Mesenchymal stem cell (in vitro differentiated cells and primary cell): Measurements from ENCODE around the gene LRRC52.

Experiments
- DNase-seq: peaks from one replicate; pipeline ENCODE4 v3.0.0-alpha.2; 2013
- H2AFZ ChIP-seq: one replicate; pipeline ENCODE4 v1.6.1; 2013; ENCODE audit warnings: low read depth, mild to moderate bottlenecking, control low read depth, inconsistent platforms, low read length, moderate library complexity
- H2AK5ac ChIP-seq: 2 replicates; pipeline ENCODE4 v1.6.1; 2013; ENCODE audit warnings: low read length, moderate library complexity, mild to moderate bottlenecking, inconsistent platforms; ENCODE audit not compliant: severe bottlenecking
- H2BK120ac ChIP-seq: one replicate; pipeline ENCODE4 v1.6.1; 2013; ENCODE audit warnings: low read depth, mild to moderate bottlenecking, inconsistent platforms, low read length, moderate library complexity
- H2BK12ac ChIP-seq, 2 experiments: one replicate each; pipeline ENCODE4 v1.6.1; 2013; ENCODE audit warnings: inconsistent platforms in 2 of 2, low read length in 2 of 2, mild to moderate bottlenecking in 2 of 2, moderate library complexity in 2 of 2, control low read depth in 1 of 2
- H2BK15ac ChIP-seq: one replicate; pipeline ENCODE4 v1.6.1; 2013; ENCODE audit warnings: mild to moderate bottlenecking, low read depth, inconsistent platforms; ENCODE audit not compliant: poor library complexity, severe bottlenecking
- H2BK5ac ChIP-seq: 2 replicates; pipeline ENCODE4 v1.6.1; 2013; ENCODE audit warnings: low read depth, mild to moderate bottlenecking, low read length, control low read depth, inconsistent platforms; ENCODE audit not compliant: poor library complexity, severe bottlenecking
- H3K14ac ChIP-seq, 2 experiments: one replicate each; pipeline ENCODE4 v1.6.1; 2013; ENCODE audit warnings: inconsistent platforms in 2 of 2, low read length in 2 of 2, control low read depth in 1 of 2, mild to moderate bottlenecking in 1 of 2, moderate library complexity in 1 of 2
- H3K18ac ChIP-seq, 2 experiments: one replicate each; pipeline ENCODE4 v1.6.1; 2013; ENCODE audit warnings: inconsistent platforms in 2 of 2, low read length in 2 of 2, control low read depth in 1 of 2, low read depth in 1 of 2, mild to moderate bottlenecking in 1 of 2
- H3K23ac ChIP-seq, 2 experiments: one replicate each; pipeline ENCODE4 v1.6.1; 2013; ENCODE audit warnings: inconsistent platforms in 2 of 2, low read length in 2 of 2, mild to moderate bottlenecking in 2 of 2, moderate library complexity in 2 of 2, control low read depth in 1 of 2
- H3K27ac ChIP-seq: 2 replicates; pipeline ENCODE4 v1.5.1; 2013; ENCODE audit warnings: mild to moderate bottlenecking, moderate library complexity, low read length, control low read depth, inconsistent platforms; ENCODE audit not compliant: poor library complexity, severe bottlenecking
- H3K27me3 ChIP-seq, 2 experiments: 2 replicates each; pipeline versions ENCODE4 v1.6.1 to v1.7.0; 2013; ENCODE audit warnings: low read length in 2 of 2, mild to moderate bottlenecking in 2 of 2, moderate library complexity in 2 of 2, control low read depth in 1 of 2, inconsistent platforms in 1 of 2; ENCODE audit not compliant: control insufficient read depth in 1 of 2, insufficient read depth in 1 of 2
- H3K36me3 ChIP-seq, 2 experiments: 2 replicates each; pipeline versions ENCODE4 v1.6.1 to v1.7.0; 2013; ENCODE audit warnings: low read length in 2 of 2, control low read depth in 1 of 2, inconsistent platforms in 1 of 2, low read depth in 1 of 2, mild to moderate bottlenecking in 1 of 2; ENCODE audit not compliant: insufficient read depth in 2 of 2, control insufficient read depth in 1 of 2
- H3K4ac ChIP-seq, 2 experiments: one replicate each; pipeline ENCODE4 v1.6.1; 2013; ENCODE audit warnings: inconsistent platforms in 2 of 2, low read length in 2 of 2, mild to moderate bottlenecking in 2 of 2, moderate library complexity in 2 of 2, control low read depth in 1 of 2, low read depth in 1 of 2
- H3K4me1 ChIP-seq: 2 replicates; pipeline ENCODE4 v1.6.1; 2013; ENCODE audit warnings: low read depth, low read length, control low read depth; ENCODE audit not compliant: control insufficient read depth, insufficient read depth
- H3K4me2 ChIP-seq: 2 replicates; pipeline ENCODE4 v1.6.1; 2013; ENCODE audit warnings: low read length, mild to moderate bottlenecking, inconsistent platforms; ENCODE audit not compliant: poor library complexity, severe bottlenecking
- H3K4me3 ChIP-seq, 2 experiments: 2 replicates each; pipeline versions ENCODE4 v1.5.1 to v1.7.0; 2013; ENCODE audit warnings: low read length in 2 of 2, mild to moderate bottlenecking in 2 of 2, control low read depth in 1 of 2, low read depth in 1 of 2; ENCODE audit not compliant: insufficient read depth in 1 of 2
- H3K79me1 ChIP-seq: replicated peaks from 2 replicates; pipeline ENCODE4 v1.6.1; 2013; ENCODE audit warnings: mild to moderate bottlenecking, control low read depth, low read length, inconsistent platforms; ENCODE audit not compliant: poor library complexity, severe bottlenecking
- H3K9ac ChIP-seq: 2 replicates; pipeline ENCODE4 v1.7.0; 2013; ENCODE audit warnings: mild to moderate bottlenecking, low read length, moderate library complexity
- H3K9me3 ChIP-seq: 2 replicates; pipeline ENCODE4 v1.7.0; 2013; ENCODE audit warnings: mild to moderate bottlenecking, low read length; ENCODE audit not compliant: control insufficient read depth
- H4K8ac ChIP-seq: one replicate; pipeline ENCODE4 v1.6.1; 2013; ENCODE audit warnings: inconsistent platforms, mild to moderate bottlenecking, low read length, moderate library complexity
- H4K91ac ChIP-seq: one replicate; pipeline ENCODE4 v1.6.1; 2013; ENCODE audit warnings: mild to moderate bottlenecking, low read length, inconsistent platforms
- WGBS: methylation state at CpG from one replicate; pipeline ENCODE4 v1.1.7; 2013; ENCODE audit warnings: mixed read lengths; 5-methylcytosine and 5-hydroxymethylcytosine counted together

Gene LRRC52

DNA sequence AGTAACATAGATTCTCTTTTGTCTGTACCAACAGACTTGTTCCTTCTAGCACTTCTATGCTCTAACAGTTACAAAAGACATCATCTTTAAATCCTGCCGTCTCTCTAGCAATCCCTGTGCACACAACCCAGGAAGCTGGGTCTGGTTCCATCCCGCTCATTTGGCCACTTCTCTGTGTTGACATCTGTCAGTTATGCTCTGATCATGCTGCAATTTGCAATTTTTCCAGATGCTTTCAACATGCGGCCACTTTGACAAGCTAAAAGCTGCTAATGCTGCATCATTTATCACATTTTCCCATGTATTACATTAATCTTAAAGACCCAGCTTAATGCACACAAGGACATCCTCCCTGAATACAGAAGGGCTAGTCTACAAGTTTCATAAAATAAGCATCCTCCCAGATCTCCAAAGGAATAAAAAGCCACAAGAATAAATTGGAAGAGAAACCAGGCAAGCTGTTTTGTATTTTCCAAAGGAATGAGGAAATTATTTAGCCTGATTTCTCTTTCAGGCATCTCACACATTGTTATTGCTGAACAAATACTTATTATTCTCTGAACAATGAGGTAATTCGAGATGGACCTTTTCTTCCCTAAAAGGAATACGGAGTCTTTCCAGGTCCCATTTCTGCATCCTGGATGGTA is 19.0 kb upstream of the LRRC52 start:
- WGBS, result 86% methylated on average over 5 of the region's 5 CpGs
- no peak overlapping the region for H3K14ac ChIP-seq
- H3K36me3 ChIP-seq, result no peaks in the 10 kb centered on the region

DNA sequence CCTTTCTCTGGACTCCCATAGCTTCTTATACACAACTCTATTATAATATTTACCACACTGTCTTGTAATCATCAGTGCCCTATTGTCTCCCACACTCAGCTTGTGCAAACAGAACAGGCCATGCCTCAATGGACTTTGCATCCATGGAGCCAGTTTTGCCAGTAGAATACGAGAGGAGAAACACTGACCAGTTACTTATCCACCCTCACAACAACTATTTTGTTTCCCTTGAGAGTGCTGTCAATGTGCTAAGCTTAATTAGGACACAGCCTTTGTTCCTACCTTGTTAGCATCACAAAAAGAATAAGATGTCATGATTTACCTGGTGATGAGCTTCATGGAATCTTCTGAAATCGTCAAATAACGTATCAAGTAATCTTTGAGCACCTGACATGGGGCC is 18.1 kb upstream of the LRRC52 start:
- Histone ChIP-seq H2BK120ac (no peak overlapping the region), H3K27ac (no peak overlapping the region), H3K14ac (no peak overlapping the region), H3K27me3 (peaks cover 0 to 17% of the 10 kb centered on the region in 2 experiments), H2BK12ac (no peak overlapping the region), H3K23ac (no peak overlapping the region), H3K9me3 (peaks cover 20% of the 10 kb centered on the region), H3K4me3 (no peak overlapping the region), H4K91ac (no peak overlapping the region), H3K9ac (no peak overlapping the region), H3K36me3 (no peaks in the 10 kb centered on the region), H3K4me1 (no peaks in the 10 kb centered on the region), H2AK5ac (no peak overlapping the region), H3K4me2 (no peak overlapping the region), H2BK15ac (no peak overlapping the region), H2BK5ac (no peak overlapping the region), H3K79me1 (no peaks in the 10 kb centered on the region), H4K8ac (no peak overlapping the region), H2AFZ (no peak overlapping the region), H3K18ac (no peak overlapping the region), H3K4ac (no peak overlapping the region)
- no peak for DNase-seq
- 95% methylated on average over 3 of the region's 3 CpGs for WGBS

More for the DNA sequence above, 19.0 kb upstream of the LRRC52 start:
- Histone ChIP-seq H2BK120ac (no peak overlapping the region), H3K4me1 (no peaks in the 10 kb centered on the region), H3K9ac (no peak overlapping the region), H3K4me2 (no peak overlapping the region), H3K18ac (no peak overlapping the region), H3K4ac (no peak overlapping the region), H2AFZ (no peak overlapping the region), H2BK12ac (no peak overlapping the region), H3K23ac (no peak overlapping the region), H3K27ac (no peak overlapping the region), H2AK5ac (no peak overlapping the region), H2BK5ac (no peak overlapping the region), H3K27me3 (peaks cover 0 to 15% of the 10 kb centered on the region in 2 experiments), H3K9me3 (peaks cover 20% of the 10 kb centered on the region), H2BK15ac (no peak overlapping the region), H4K8ac (no peak overlapping the region), H4K91ac (no peak overlapping the region), H3K79me1 (no peaks in the 10 kb centered on the region), H3K4me3 (no peak overlapping the region)
- no peak for DNase-seq

DNA sequence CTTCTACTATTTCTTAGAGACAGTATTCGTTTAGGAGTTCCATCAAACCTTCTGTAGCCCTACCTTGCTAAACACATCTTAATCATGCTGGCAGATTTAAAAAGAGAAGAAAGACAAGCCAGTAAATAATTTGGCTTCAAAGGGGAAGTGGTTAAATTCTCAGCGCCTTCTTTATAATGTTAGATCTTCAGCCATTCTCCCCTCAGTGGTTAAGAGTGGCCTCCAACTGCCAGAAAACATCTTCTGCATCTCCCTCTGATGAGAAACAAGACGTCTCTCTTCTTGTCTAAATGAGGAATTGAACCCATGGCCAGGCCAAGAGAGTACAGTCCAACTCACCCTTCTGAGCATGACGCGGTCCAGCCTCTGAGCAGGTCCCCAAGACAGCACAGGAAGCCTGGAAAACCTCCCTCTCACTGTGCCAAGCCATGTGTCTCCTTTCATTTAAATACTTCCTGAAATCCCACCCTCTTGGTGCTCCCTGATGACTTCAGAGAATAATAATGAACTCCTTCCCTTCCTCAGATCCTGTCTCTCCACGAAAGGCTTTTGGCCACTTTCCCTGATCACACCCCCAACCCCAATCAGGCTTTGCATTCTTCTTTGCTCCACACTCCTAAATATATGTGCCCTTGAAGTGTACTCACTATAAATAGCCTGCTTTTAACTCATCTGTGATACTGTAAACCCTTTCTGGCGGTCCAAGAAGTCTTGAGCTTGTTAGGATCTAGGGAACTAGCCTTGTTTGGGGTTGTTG is 16.4 kb upstream of the LRRC52 start:
- Histone ChIP-seq H2AK5ac (no peak overlapping the region), H3K9me3 (peaks cover 5% of the 10 kb centered on the region), H3K14ac (no peak overlapping the region), H3K4me1 (no peaks in the 10 kb centered on the region), H2BK12ac (no peak overlapping the region), H3K23ac (no peak overlapping the region), H3K36me3 (no peaks in the 10 kb centered on the region), H2BK5ac (no peak overlapping the region), H3K18ac (no peak overlapping the region), H3K4ac (no peak overlapping the region), H3K27ac (no peak overlapping the region), H3K27me3 (peaks cover 0 to 19% of the 10 kb centered on the region in 2 experiments), H2BK120ac (no peak overlapping the region), H2BK15ac (no peak overlapping the region), H4K91ac (no peak overlapping the region), H3K4me2 (no peak overlapping the region), H3K4me3 (no peak overlapping the region), H2AFZ (no peak overlapping the region), H4K8ac (no peak overlapping the region), H3K9ac (no peak overlapping the region), H3K79me1 (no peaks in the 10 kb centered on the region)
- no peak for DNase-seq
- 65% methylated on average over 6 of the region's 7 CpGs for WGBS

DNA sequence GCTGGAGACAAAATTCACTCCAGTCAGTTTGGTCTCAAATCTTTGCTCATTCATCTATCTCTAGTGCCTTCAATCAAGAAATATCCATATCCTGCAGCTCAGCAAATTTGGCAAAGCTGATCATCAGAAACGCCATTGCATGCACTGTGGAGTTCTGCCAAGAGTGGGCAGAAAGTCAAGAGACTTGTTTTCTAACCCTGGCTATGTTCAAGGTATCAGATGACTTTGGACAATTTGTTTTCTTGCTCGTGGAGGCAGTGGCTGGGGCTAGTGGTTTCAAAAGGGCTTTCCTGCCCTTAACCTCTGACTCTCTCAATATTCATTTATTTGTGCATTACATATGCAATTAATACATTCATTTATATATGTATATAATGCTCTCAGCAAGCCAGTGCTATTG is 12.8 kb upstream of the LRRC52 start:
- Histone ChIP-seq H3K4me1 (no peaks in the 10 kb centered on the region), H3K4me3 (no peak overlapping the region)

More for the DNA sequence above, 12.8 kb upstream of the LRRC52 start:
- no peak overlapping the region for H2AK5ac ChIP-seq
- no peak overlapping the region for H2BK15ac ChIP-seq
- no peak for DNase-seq
- no peaks in the 10 kb centered on the region for H3K36me3 ChIP-seq
- no peak overlapping the region for H3K23ac ChIP-seq
- no peak overlapping the region for H2BK120ac ChIP-seq
- no peaks in the 10 kb centered on the region for H3K79me1 ChIP-seq
- no peak overlapping the region for H3K4ac ChIP-seq
- no peak overlapping the region for H2BK5ac ChIP-seq
- peaks cover 0 to 13% of the 10 kb centered on the region in 2 experiments for H3K27me3 ChIP-seq
- H2AFZ ChIP-seq, result no peak overlapping the region
- H3K9me3 ChIP-seq, result no peaks in the 10 kb centered on the region
- H3K9ac ChIP-seq, result no peak overlapping the region
- no peak overlapping the region for H3K18ac ChIP-seq
- WGBS, result 68% methylated on average over 1 of the region's 2 CpGs
- H3K27ac ChIP-seq, result no peak overlapping the region
- no peak overlapping the region for H4K8ac ChIP-seq
- H3K14ac ChIP-seq, result no peak overlapping the region
- no peak overlapping the region for H2BK12ac ChIP-seq
- H4K91ac ChIP-seq, result no peak overlapping the region
- no peak overlapping the region for H3K4me2 ChIP-seq
